Neural cell (in vitro differentiated cells): ENCODE data around the gene AIP. TPM values are rescaled to one million over a fixed set of nuclear protein-coding genes. Genes with fewer than 3 reads are reported as not detected.

ENCODE experiments used
- H2AFZ ChIP-seq: fragments of 200-600, 300-800 bp; sonication (generic), shearing (Covaris generic); 2 replicates; pipeline ENCODE4 v1.6.0; 2014; ENCODE audit warnings: low read depth, mild to moderate bottlenecking, antibody characterized with exemption, low read length, moderate library complexity
- H3F3A ChIP-seq: fragments of 200-600 bp; shearing (Covaris generic); 2 replicates; pipeline ENCODE4 v1.6.1; 2016; ENCODE audit warnings: mild to moderate bottlenecking, moderate library complexity, mixed read lengths, antibody characterized with exemption, low read length; ENCODE audit not compliant: insufficient read depth, poor library complexity, severe bottlenecking
- H3K27ac ChIP-seq: fragments of 200-600, 300-800 bp; sonication (generic), shearing (Covaris generic); 2 replicates; pipeline ENCODE4 v1.5.1; 2014; ENCODE audit warnings: mild to moderate bottlenecking, low read length, moderate library complexity
- H3K27me3 ChIP-seq: fragments of 300-800, 200-600 bp; sonication (generic), shearing (Covaris generic); 2 replicates; pipeline ENCODE4 v1.6.0; 2014; ENCODE audit warnings: mild to moderate bottlenecking, low read depth, low read length, moderate library complexity; ENCODE audit not compliant: insufficient read depth
- H3K36me3 ChIP-seq: fragments of 300-800, 200-600 bp; sonication (generic), shearing (Covaris generic); 2 replicates; pipeline ENCODE4 v1.5.1; 2014; ENCODE audit warnings: mild to moderate bottlenecking, antibody characterized with exemption, low read length, moderate library complexity; ENCODE audit not compliant: insufficient read depth
- H3K4me2 ChIP-seq: fragments of 300-800, 200-600 bp; sonication (generic), shearing (Covaris generic); 2 replicates; pipeline ENCODE4 v1.6.0; 2014; ENCODE audit warnings: mild to moderate bottlenecking, low read length
- H3K4me3 ChIP-seq: fragments of 300-800, 200-600 bp; sonication (generic), shearing (Covaris generic); 2 replicates; pipeline ENCODE4 v1.5.1; 2014; ENCODE audit warnings: mild to moderate bottlenecking, low read length, moderate library complexity
- H3K79me2 ChIP-seq: fragments of 200-600 bp; shearing (Covaris generic); replicated peaks from 2 replicates; pipeline ENCODE4 v1.6.0; 2014; ENCODE audit warnings: mild to moderate bottlenecking, low read length, moderate library complexity; ENCODE audit not compliant: insufficient read depth
- H3K9ac ChIP-seq: fragments of 300-800, 200-600 bp; sonication (generic), shearing (Covaris generic); 2 replicates; pipeline ENCODE4 v1.6.1; 2016; ENCODE audit warnings: mild to moderate bottlenecking, low read length, mixed read lengths
- H3K9me2 ChIP-seq: fragments of 200-600 bp; shearing (Covaris generic); 2 replicates; pipeline ENCODE4 v1.6.1; 2016; ENCODE audit warnings: mild to moderate bottlenecking, low read length, mixed read lengths; ENCODE audit not compliant: insufficient read depth
- H3K9me3 ChIP-seq: fragments of 200-600, 300-800 bp; sonication (generic), shearing (Covaris generic); 2 replicates; pipeline ENCODE4 v1.6.1; 2016; ENCODE audit warnings: mild to moderate bottlenecking, mixed run types, low read length, moderate library complexity, mixed read lengths
- H4K20me1 ChIP-seq: fragments of 200-600 bp; shearing (Covaris generic); 2 replicates; pipeline ENCODE4 v1.6.1; 2016; ENCODE audit warnings: mild to moderate bottlenecking, mixed run types; ENCODE audit not compliant: insufficient read depth
- CTCF ChIP-seq: fragments of 450-650 bp; IDR thresholded peaks from 2 replicates; pipeline ENCODE4 v1.5.1; 2014; ENCODE audit warnings: antibody characterized with exemption, mild to moderate bottlenecking, moderate library complexity; ENCODE audit not compliant: poor library complexity, severe bottlenecking
- EP300 ChIP-seq: fragments of 450-650 bp; conservative IDR thresholded peaks from 2 replicates; pipeline ENCODE4 v1.6.1; 2014; ENCODE audit warnings: antibody characterized with exemption, mild to moderate bottlenecking, moderate library complexity; ENCODE audit not compliant: poor library complexity, severe bottlenecking
- EZH2 ChIP-seq: fragments of 200-600, 300-800 bp; shearing (Covaris generic), sonication (generic); IDR thresholded peaks from 2 replicates; pipeline ENCODE4 v1.6.1; 2014; ENCODE audit warnings: antibody characterized with exemption, low read length, borderline replicate concordance, mild to moderate bottlenecking; ENCODE audit not compliant: insufficient read depth, poor library complexity, severe bottlenecking
- MXI1 ChIP-seq: fragments of 450-650 bp; conservative IDR thresholded peaks from 2 replicates; pipeline ENCODE4 v1.6.1; 2014; ENCODE audit warnings: antibody characterized with exemption, mild to moderate bottlenecking; ENCODE audit not compliant: poor library complexity, severe bottlenecking
- POLR2AphosphoS5 ChIP-seq: IDR thresholded peaks from 2 replicates; pipeline ENCODE4 v1.6.1; 2012
- RAD21 ChIP-seq: fragments of 450-650 bp; conservative IDR thresholded peaks from 2 replicates; pipeline ENCODE4 v1.6.1; 2014; ENCODE audit warnings: antibody characterized with exemption, mild to moderate bottlenecking, moderate library complexity
- REST ChIP-seq: IDR thresholded peaks from 2 replicates; pipeline ENCODE4 v1.6.1; 2012; ENCODE audit warnings: borderline replicate concordance
- SMC3 ChIP-seq: fragments of 450-650 bp; conservative IDR thresholded peaks from 2 replicates; pipeline ENCODE4 v1.6.1; 2014; ENCODE audit warnings: antibody characterized with exemption, mild to moderate bottlenecking, moderate library complexity; ENCODE audit not compliant: poor library complexity
- TAF1 ChIP-seq: IDR thresholded peaks from 2 replicates; pipeline ENCODE4 v1.6.1; 2012; ENCODE audit warnings: low read depth
- polyA plus RNA-seq: library from polyadenylated mRNA; depleted of rRNA; stranded (reverse); fragments of >200 nt; gene quantifications from 2 replicates; pipeline ENCODE4 v1.2.3, GENCODE V29; 2014

AIP gene
- polyA plus RNA-seq, 1 donor from 2014 or later = 83.9 TPM

GRCh38 chr11:67489885-67490726 lies 7.3 kb downstream of the AIP start:
- no peaks in the 10 kb centered on the region for H3K27me3 ChIP-seq
- H3F3A ChIP-seq = no peaks in the 10 kb centered on the region
- no peak overlapping the region for H3K4me2 ChIP-seq
- H3K4me3 ChIP-seq = no peak overlapping the region
- H3K9me2 ChIP-seq = no peaks in the 10 kb centered on the region
- TF ChIP-seq MXI1 (no peak), CTCF (no peak)
- no peak overlapping the region for H2AFZ ChIP-seq
- no peaks in the 10 kb centered on the region for H3K9me3 ChIP-seq
- no peak overlapping the region for H3K9ac ChIP-seq
- no peaks in the 10 kb centered on the region for H3K36me3 ChIP-seq
- H3K79me2 ChIP-seq = no peaks in the 10 kb centered on the region
- no peaks in the 10 kb centered on the region for H4K20me1 ChIP-seq
- H3K27ac ChIP-seq = no peak overlapping the region

GRCh38 chr11:67490727-67491065 lies 7.9 kb downstream of the AIP start:
- Histone ChIP-seq H4K20me1 (no peaks in the 10 kb centered on the region), H3K36me3 (no peaks in the 10 kb centered on the region), H2AFZ (no peak overlapping the region), H3K9ac (no peak overlapping the region), H3K79me2 (no peaks in the 10 kb centered on the region), H3K9me3 (no peaks in the 10 kb centered on the region), H3K27me3 (no peaks in the 10 kb centered on the region), H3K4me2 (no peak overlapping the region), H3F3A (no peaks in the 10 kb centered on the region), H3K27ac (no peak overlapping the region), H3K4me3 (no peak overlapping the region), H3K9me2 (no peaks in the 10 kb centered on the region)
- TF ChIP-seq SMC3 (no peak), CTCF (no peak), RAD21 (no peak), EP300 (no peak), REST (no peak), MXI1 (no peak), EZH2 (no peak), TAF1 (no peak), POLR2AphosphoS5 (no peak)
